Stimulated activated naive CD8-positive, alpha-beta T cell treated with anti-CD3 and anti-CD28 coated beads, Interleukin-15, Interleukin-2, amounts not matched to agents 100 U/mL and 50 U/mL, for 24 hours (primary cell): ENCODE measurements around the gene ANKH.

Experiments
- ATAC-seq: fragments of 150-1000 bp; cut with Tn5 transposase; one replicate; pipeline ENCODE4 v1.10.0; 2021
- DNase-seq: peaks from one replicate; pipeline ENCODE4 v3.0.0; 2021

ANKH gene

GRCh38 chr5:14790911-14791310 lies 80.7 kb downstream of the ANKH start:
- ATAC-seq (no peak), DNase-seq (no peak)

- DNase-seq, result no peak
- ATAC-seq, result no peak
These were observed 81.4 kb downstream of the ANKH start for GRCh38 chr5:14790220-14790619.

GRCh38 chr5:14787801-14788579 lies 83.6 kb downstream of the ANKH start:
- ATAC-seq (no peak), DNase-seq (no peak)

- DNase-seq, result no peak
These were observed 87.9 kb downstream of the ANKH start for GRCh38 chr5:14783691-14784090.

GRCh38 chr5:14782591-14782990 lies 89.0 kb downstream of the ANKH start:
- ATAC-seq (no peak), DNase-seq (no peak)

More at GRCh38 chr5:14783691-14784090, 87.9 kb downstream of the ANKH start:
- ATAC-seq, result peak; percentile 57

GRCh38 chr5:14781106-14781505 lies 90.5 kb downstream of the ANKH start:
- peak; percentile 56 for ATAC-seq
- peak; percentile 22 for DNase-seq

- no peak for ATAC-seq
- DNase-seq, result no peak
These were observed 91.6 kb downstream of the ANKH start for GRCh38 chr5:14779975-14780374.

GRCh38 chr5:14778792-14779070 lies 92.8 kb downstream of the ANKH start:
- ATAC-seq (no peak), DNase-seq (no peak)

GRCh38 chr5:14777932-14778791 lies 93.4 kb downstream of the ANKH start:
- ATAC-seq (no peak), DNase-seq (no peak)

- DNase-seq (no peak), ATAC-seq (no peak)
These were observed 94.4 kb downstream of the ANKH start for GRCh38 chr5:14777187-14777586.

- ATAC-seq, result no peak
- DNase-seq, result no peak
These were observed 95.0 kb downstream of the ANKH start for GRCh38 chr5:14776602-14777001.

GRCh38 chr5:14775857-14776256 lies 95.7 kb downstream of the ANKH start:
- ATAC-seq (no peak), DNase-seq (no peak)

GRCh38 chr5:14773588-14773987 lies 98.0 kb downstream of the ANKH start:
- ATAC-seq, result no peak
- no peak for DNase-seq

- ATAC-seq, result no peak
These were observed 99.6 kb downstream of the ANKH start for GRCh38 chr5:14771972-14772371.

GRCh38 chr5:14771189-14771588 lies 100.4 kb downstream of the ANKH start:
- no peak for DNase-seq
- no peak for ATAC-seq

More at GRCh38 chr5:14771972-14772371, 99.6 kb downstream of the ANKH start:
- no peak for DNase-seq

GRCh38 chr5:14768508-14769365 lies 102.8 kb downstream of the ANKH start:
- ATAC-seq, result no peak
- DNase-seq, result no peak

GRCh38 chr5:14767735-14768507 lies 103.7 kb downstream of the ANKH start:
- DNase-seq, result no peak
- no peak for ATAC-seq

GRCh38 chr5:14767053-14767452 lies 104.5 kb downstream of the ANKH start:
- ATAC-seq (no peak), DNase-seq (no peak)

GRCh38 chr5:14766584-14766983 lies 105.0 kb downstream of the ANKH start:
- ATAC-seq, result no peak
- no peak for DNase-seq

GRCh38 chr5:14765587-14765986 lies 106.0 kb downstream of the ANKH start:
- DNase-seq, result no peak
- ATAC-seq, result no peak

GRCh38 chr5:14762549-14763216 lies 108.9 kb downstream of the ANKH start:
- no peak for DNase-seq
- ATAC-seq, result no peak
